MM.1S (cell line): ENCODE results near the gene FAM228B.
"Not testable (repeated sequence)": the region's sequence is repeated elsewhere in the genome, so short reads cannot be mapped to it uniquely, and the experiment has no call there.

Source experiments
- DNase-seq: peaks from one replicate; pipeline ENCODE4 v3.0.0-alpha.2; 2015
- H2AFZ ChIP-seq: fragments of 300-600 bp; sonication (generic); 2 replicates; pipeline ENCODE4 v1.6.0; 2016; ENCODE audit warnings: antibody characterized with exemption, low read length
- H3F3A ChIP-seq: fragments of 300-600 bp; sonication (generic); 2 replicates; pipeline ENCODE4 v1.6.1; 2016; ENCODE audit warnings: mild to moderate bottlenecking, antibody characterized with exemption, low read length, moderate library complexity, mixed read lengths; ENCODE audit not compliant: insufficient read depth
- H3K27ac ChIP-seq: fragments of 300-600 bp; sonication (generic); 2 replicates; pipeline ENCODE4 v1.5.1; 2016; ENCODE audit warnings: mild to moderate bottlenecking, low read length
- H3K27me3 ChIP-seq: fragments of 300-600 bp; sonication (generic); replicated peaks from 2 replicates; pipeline ENCODE4 v1.6.0; 2016; ENCODE audit warnings: low read length; ENCODE audit not compliant: insufficient read depth
- H3K36me3 ChIP-seq: fragments of 300-600 bp; sonication (generic); replicated peaks from 2 replicates; pipeline ENCODE4 v1.6.1; 2016; ENCODE audit warnings: mild to moderate bottlenecking, low read length, mixed read lengths; ENCODE audit not compliant: insufficient read depth
- H3K4me1 ChIP-seq: fragments of 300-600 bp; sonication (generic); 2 replicates; pipeline ENCODE4 v1.6.1; 2016; ENCODE audit warnings: low read length, mixed read lengths
- H3K4me2 ChIP-seq: fragments of 300-600 bp; sonication (generic); 2 replicates; pipeline ENCODE4 v1.6.0; 2016; ENCODE audit warnings: low read depth, low read length
- H3K4me3 ChIP-seq: fragments of 300-600 bp; sonication (generic); 2 replicates; pipeline ENCODE4 v1.5.1; 2016; ENCODE audit warnings: low read length, mixed read lengths
- H3K79me2 ChIP-seq: fragments of 300-600 bp; sonication (generic); 2 replicates; pipeline ENCODE4 v1.6.1; 2016; ENCODE audit warnings: mixed run types, low read length, mixed read lengths
- H3K9ac ChIP-seq: fragments of 300-600 bp; sonication (generic); 2 replicates; pipeline ENCODE4 v1.6.1; 2016; ENCODE audit warnings: low read length, mixed read lengths
- H3K9me2 ChIP-seq: fragments of 300-600 bp; sonication (generic); replicated peaks from 2 replicates; pipeline ENCODE4 v1.6.1; 2016; ENCODE audit warnings: mild to moderate bottlenecking, low read length, mixed read lengths; ENCODE audit not compliant: insufficient read depth
- H3K9me3 ChIP-seq: fragments of 300-600 bp; sonication (generic); replicated peaks from 2 replicates; pipeline ENCODE4 v1.6.1; 2016; ENCODE audit warnings: mild to moderate bottlenecking, low read length, mixed read lengths; ENCODE audit not compliant: insufficient read depth
- H4K20me1 ChIP-seq: fragments of 300-600 bp; sonication (generic); 2 replicates; pipeline ENCODE4 v1.6.1; 2016; ENCODE audit warnings: mild to moderate bottlenecking, low read length, moderate library complexity, mixed read lengths; ENCODE audit not compliant: insufficient read depth
- EZH2 ChIP-seq: fragments of 300-600 bp; sonication (generic); optimal IDR thresholded peaks from 2 replicates; pipeline ENCODE3; 2017; ENCODE audit warnings: low read depth, mild to moderate bottlenecking, antibody characterized with exemption, low read length, mixed read lengths
- EZH2phosphoT487 ChIP-seq: fragments of 300-600 bp; sonication (generic); IDR thresholded peaks from 2 replicates; pipeline ENCODE4 v1.6.1; 2018; ENCODE audit warnings: antibody characterized with exemption, low read length
- TF ChIP-seq, protein P1 (sequence below): fragments of 300-600 bp; sonication (generic); IDR thresholded peaks from 2 replicates; pipeline ENCODE4 v1.5.1; 2016; ENCODE audit warnings: antibody characterized with exemption, low read length, mixed read lengths

FAM228B gene

DNA sequence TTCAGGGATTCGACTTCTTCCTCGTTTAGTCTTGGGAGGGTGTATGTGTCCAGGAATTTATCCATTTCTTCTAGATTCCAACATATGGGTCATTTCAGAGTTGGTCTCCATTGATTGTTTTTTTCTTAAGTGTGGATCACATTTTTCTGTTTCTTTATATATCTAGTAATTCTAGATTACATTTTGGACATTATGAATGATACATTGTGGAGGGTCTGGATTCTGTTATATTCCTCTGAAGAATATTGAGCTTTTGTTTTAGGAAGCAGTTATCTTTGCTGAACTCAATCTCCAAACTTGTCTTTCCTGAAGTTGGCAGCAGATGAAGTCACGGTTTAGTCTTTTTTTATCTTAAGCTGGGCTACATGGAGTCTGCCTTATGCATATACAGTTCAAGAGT lies 9.3 kb downstream of the FAM228B start:
- no peak for TF ChIP-seq EZH2
- TF ChIP-seq EZH2phosphoT487: no peak
- TF ChIP-seq, protein P1, sequence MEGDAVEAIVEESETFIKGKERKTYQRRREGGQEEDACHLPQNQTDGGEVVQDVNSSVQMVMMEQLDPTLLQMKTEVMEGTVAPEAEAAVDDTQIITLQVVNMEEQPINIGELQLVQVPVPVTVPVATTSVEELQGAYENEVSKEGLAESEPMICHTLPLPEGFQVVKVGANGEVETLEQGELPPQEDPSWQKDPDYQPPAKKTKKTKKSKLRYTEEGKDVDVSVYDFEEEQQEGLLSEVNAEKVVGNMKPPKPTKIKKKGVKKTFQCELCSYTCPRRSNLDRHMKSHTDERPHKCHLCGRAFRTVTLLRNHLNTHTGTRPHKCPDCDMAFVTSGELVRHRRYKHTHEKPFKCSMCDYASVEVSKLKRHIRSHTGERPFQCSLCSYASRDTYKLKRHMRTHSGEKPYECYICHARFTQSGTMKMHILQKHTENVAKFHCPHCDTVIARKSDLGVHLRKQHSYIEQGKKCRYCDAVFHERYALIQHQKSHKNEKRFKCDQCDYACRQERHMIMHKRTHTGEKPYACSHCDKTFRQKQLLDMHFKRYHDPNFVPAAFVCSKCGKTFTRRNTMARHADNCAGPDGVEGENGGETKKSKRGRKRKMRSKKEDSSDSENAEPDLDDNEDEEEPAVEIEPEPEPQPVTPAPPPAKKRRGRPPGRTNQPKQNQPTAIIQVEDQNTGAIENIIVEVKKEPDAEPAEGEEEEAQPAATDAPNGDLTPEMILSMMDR: no peak
- no peaks in the 10 kb centered on the region for H3K9me2 ChIP-seq
- no peak overlapping the region for H3K4me2 ChIP-seq
- no peak overlapping the region for H3K4me3 ChIP-seq
- H3K27ac ChIP-seq: no peak overlapping the region
- no peaks in the 10 kb centered on the region for H3K27me3 ChIP-seq
- no peaks in the 10 kb centered on the region for H3K36me3 ChIP-seq
- no peak overlapping the region for H3K9ac ChIP-seq
- no peak for DNase-seq
- no peaks in the 10 kb centered on the region for H3K79me2 ChIP-seq
- H3F3A ChIP-seq: no peaks in the 10 kb centered on the region
- no peaks in the 10 kb centered on the region for H4K20me1 ChIP-seq
- no peaks in the 10 kb centered on the region for H3K4me1 ChIP-seq
- H3K9me3 ChIP-seq: 0 out of 2 replicates have a peak, but pooled peaks cover 4% of the 10 kb centered on the region
- no peak overlapping the region for H2AFZ ChIP-seq

DNA sequence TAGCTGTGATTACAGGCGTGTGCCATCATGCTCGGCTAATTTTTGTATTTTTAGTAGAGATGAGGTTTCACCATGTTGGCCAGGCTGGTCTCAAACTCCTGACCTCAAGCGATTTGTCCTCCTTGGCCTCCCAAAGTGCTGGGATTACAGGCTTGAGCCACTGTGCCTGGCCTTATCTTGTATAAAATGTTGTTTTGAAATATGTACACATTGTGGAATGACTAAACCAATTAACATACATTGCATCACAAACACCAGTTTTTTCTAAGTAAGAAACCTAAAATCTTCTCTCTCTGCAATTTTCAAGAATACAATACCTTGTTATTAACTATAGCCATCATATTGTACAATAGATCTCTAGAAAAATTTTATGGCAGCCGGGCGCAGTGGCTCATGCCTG lies 17.0 kb downstream of the FAM228B start:
- not testable (repeated sequence) for DNase-seq, H4K20me1 ChIP-seq, H3K9me3 ChIP-seq, H3K4me1 ChIP-seq, H3K9me2 ChIP-seq, H3K79me2 ChIP-seq, H3K27ac ChIP-seq, H3K9ac ChIP-seq, H3F3A ChIP-seq, H2AFZ ChIP-seq, H3K27me3 ChIP-seq, H3K4me3 ChIP-seq, H3K36me3 ChIP-seq, H3K4me2 ChIP-seq

DNA sequence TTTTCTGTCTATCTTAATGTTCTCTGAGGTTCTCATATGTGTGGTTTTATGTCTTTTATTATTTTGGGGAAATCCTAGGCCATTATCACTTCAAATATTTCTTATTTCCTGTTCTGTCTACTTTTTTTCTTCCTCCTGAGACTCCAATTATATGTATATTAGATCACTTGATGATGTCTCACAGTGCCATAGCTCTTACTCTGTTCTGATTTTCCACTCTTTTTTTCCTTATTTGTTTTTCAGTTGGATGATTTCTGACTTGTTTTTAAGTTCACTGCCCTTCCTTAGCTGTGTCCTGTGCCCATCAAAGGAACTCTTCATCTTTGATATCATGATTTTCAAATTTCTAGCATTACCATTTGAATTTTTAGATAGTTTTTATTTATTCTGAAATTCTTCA lies 24.1 kb downstream of the FAM228B start:
- Histone ChIP-seq H3K27me3 (no peaks in the 10 kb centered on the region), H3F3A (no peaks in the 10 kb centered on the region), H3K79me2 (no peaks in the 10 kb centered on the region), H3K27ac (no peak overlapping the region), H3K9ac (no peak overlapping the region), H3K9me2 (no peaks in the 10 kb centered on the region), H3K4me3 (no peak overlapping the region), H2AFZ (no peak overlapping the region), H3K36me3 (no peaks in the 10 kb centered on the region), H3K4me1 (no peaks in the 10 kb centered on the region), H4K20me1 (no peaks in the 10 kb centered on the region), H3K9me3 (no peaks in the 10 kb centered on the region), H3K4me2 (no peak overlapping the region)
- DNase-seq: no peak
- TF ChIP-seq EZH2 (no peak), EZH2phosphoT487 (no peak)
- TF ChIP-seq, protein P1: no peak

DNA sequence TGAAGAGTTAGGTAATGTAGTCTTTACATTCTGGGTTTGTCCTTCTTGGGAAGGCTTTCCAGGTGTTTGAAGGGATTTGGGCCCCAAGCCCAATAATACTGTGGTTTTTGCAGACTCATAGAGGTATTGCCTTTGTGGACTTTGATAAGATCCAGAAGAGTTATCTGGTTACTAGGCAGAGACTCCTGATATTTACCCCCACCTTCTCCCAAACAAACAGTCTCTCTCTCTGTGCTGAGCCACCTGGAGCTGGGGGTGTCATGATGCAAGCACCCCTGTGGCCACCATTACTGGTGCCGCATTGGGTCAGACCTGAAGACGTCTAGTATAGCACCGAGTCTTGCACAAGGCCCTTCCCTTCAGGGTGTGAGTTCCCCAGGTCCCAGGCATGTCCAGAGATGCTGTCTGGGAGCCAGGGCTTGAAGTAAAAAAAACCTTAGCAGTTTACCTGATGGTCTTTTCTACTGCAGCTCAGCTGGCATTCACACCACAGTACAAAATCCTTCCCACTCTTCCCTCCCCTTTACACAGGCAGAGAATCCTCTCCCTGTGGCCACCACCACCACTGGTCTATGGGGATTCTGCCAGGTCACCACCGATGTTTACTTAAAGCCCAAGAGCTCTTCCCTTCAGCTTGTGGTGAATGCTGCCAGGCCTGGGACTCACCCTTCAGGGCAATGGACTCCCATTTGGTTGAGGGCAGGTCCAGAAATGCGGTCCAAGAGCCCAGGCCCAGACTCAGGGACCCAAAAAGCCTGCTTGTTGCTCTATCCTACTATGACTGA lies 29.3 kb downstream of the FAM228B start:
- H3K79me2 ChIP-seq: no peaks in the 10 kb centered on the region
- DNase-seq: no peak
- TF ChIP-seq, protein P1: no peak
- TF ChIP-seq EZH2: no peak
- H2AFZ ChIP-seq: no peak overlapping the region
- H3K9ac ChIP-seq: no peak overlapping the region
- no peak overlapping the region for H3K4me3 ChIP-seq
- no peak overlapping the region for H3K27ac ChIP-seq
- H3K9me2 ChIP-seq: no peaks in the 10 kb centered on the region
- H3K27me3 ChIP-seq: no peaks in the 10 kb centered on the region
- H3K4me1 ChIP-seq: no peaks in the 10 kb centered on the region
- H4K20me1 ChIP-seq: no peaks in the 10 kb centered on the region
- no peaks in the 10 kb centered on the region for H3F3A ChIP-seq
- no peaks in the 10 kb centered on the region for H3K9me3 ChIP-seq
- H3K36me3 ChIP-seq: no peaks in the 10 kb centered on the region
- H3K4me2 ChIP-seq: no peak overlapping the region
